NCI-H69 (cell line): ENCODE data around the gene EPM2A.

Experiments
- DNase-seq: peaks from one replicate; lab custom pipeline; 2025; lab: John Stamatoyannopoulos, UW

The EPM2A gene

DNA sequence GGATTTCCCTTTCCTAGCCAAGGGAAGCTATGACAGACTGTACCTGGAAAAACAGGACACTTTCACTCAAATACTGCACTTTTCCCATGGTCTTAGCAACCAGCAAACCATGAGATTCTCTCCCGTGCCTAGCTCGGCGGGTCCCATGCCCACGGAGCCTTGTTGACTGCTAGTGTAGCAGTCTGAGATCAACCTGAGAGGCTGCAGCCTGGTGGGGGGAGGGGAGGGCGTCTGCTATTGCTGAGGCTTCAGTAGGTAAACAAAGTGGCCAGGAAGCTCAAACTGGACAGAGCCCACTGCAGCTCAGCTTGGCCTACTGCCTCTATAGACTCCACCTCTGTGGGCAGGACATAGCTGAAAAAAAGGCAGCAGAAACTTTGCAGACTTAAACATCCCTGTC is 61.8 kb downstream of the EPM2A start:
- no peak for DNase-seq

DNA sequence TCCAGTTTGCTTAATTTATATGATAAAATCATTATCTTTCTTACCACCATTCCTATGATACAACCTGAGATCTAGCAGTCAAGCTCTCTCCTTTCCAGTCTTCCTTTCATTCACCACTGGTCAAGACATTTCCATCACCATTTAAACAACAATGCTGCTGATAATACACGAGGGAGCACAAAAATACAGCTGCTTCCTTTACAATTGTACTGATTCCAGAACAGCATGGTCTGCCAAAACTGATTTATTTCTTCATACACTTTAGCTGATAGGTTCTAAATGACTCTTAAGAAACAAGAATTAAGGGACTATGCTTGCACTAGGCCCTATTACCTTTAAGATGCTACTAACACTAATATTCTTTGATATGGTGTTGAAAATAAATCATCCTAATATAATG is 65.0 kb downstream of the EPM2A start:
- DNase-seq: peak; percentile 11

DNA sequence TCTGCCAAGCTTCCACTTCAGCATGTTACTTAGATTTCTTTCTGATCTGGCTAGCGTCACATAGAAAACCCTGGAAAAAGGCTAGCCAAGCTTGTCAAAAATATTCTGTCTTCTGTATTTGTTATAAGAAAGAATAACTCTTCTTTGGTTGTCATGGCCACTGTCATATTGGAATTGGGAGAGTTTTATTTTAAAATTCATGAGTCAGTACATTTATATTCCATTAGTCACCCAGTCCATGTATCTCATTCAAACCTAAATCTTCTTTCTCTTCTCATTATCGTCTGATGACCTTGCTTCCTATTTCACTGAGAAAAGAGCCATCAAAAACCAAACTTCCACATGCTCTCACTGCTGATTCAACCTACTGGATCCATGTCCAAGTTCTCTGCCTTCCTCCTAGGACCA is 65.7 kb downstream of the EPM2A start:
- no peak for DNase-seq

DNA sequence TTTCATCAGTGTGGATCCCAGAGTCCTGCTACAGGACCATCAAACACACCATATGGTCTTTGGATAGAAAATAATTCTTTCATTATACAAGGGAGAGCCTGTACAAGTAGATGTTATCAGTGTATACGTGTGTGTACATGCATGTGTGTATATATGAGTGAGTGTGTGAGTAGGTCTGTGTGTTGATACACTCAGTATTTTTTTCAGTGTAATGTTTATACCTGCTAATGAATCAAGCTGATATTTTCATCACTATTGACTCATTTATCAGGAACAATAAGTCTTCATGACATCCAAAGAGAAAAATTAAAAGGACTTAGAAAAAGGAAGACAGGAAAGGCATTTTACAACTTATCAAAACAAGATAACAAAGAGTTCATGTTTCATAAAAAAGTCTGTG is 66.5 kb downstream of the EPM2A start:
- no peak for DNase-seq

DNA sequence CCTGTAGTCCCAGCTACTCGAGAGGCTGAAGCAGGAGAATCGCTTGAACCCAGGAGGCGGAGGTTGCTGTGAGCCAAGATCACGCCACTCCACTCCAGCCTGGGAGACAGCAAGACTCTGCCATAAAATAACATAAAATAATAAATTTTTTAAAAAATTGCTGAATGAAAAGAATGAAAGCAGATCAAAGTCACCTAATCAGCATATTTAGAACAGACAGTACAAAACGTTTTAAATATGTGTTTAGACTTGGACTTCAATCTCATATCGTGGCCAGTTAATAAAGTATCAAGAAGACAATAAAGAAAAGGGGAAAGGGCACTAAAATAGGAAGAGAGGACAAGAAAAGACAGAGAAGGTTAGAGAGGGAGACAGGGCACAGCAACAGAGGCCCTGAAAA is 74.6 kb downstream of the EPM2A start:
- no peak for DNase-seq

DNA sequence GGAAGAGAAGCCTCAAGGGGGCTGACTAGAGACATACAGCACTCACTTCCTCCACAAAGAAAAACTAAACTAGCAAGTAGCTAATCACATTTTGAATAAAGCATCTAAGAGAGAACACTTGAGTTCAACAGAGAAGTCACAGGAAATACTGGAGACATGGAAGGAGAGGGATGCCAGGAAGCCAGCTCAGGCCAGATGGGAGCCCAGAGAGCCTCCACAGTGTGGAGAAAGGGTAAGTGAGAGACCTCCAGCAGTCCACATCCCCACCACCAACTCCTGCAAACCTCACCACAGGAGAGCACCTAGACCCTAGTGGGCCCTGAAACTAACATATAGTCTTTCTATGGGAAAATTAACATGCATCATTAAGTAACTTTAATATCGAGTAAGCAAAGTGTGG is 79.2 kb downstream of the EPM2A start:
- no peak for DNase-seq

DNA sequence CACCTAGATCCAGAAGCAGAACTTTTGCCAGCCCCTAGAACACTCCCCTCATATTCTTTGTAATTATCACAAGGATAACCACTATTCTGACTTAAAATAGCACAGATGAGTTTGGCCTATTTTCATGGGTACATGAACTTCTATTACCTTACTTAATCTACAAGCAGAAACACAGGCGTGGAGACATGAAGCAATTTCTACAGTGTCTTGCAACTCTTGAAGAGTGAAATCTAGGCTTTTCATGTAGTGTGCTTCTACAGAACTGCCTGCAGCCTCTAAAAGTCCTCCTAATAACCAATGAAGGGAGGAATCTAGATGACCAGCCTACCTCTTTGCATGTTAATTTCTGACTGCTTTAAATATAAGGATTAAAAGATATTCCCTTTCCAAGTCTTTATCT is 82.7 kb downstream of the EPM2A start:
- no peak for DNase-seq

DNA sequence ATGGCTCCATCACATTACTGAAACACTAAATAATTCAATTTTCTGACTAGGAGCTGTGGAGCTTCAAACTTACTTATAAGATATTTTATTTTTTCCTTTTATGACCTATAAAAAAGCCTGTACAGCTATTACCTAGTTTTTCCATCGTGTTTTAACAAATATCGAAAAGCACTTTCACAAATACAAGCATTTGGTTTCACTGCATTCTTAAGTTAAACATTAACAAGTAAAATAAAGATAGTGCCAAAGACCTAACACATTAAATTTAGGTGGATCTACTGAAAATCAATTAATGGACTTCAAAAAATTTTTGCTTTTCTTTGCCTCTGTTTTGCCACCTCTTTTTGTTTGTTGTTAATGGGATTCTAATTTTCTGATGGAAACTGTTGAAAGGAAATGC is 83.3 kb downstream of the EPM2A start:
- DNase-seq: no peak

DNA sequence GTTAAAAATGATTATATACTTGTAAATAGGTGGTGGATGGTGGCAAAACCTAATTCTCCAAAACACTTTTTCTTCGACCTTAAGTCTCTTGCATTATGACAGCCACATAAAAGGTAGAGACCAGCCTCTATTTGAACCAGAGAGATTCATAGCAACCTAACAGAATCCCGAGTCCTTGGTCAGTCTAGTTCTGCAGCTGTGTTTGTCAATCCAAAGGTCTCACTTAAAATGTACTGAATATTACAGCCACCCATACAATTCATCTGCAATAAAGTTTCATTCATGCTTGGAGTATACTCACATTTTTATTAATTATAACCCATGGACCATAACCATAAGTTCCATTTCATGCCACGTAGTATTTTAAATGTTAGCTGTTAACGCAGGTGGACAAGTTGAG is 87.2 kb downstream of the EPM2A start:
- DNase-seq: no peak

DNA sequence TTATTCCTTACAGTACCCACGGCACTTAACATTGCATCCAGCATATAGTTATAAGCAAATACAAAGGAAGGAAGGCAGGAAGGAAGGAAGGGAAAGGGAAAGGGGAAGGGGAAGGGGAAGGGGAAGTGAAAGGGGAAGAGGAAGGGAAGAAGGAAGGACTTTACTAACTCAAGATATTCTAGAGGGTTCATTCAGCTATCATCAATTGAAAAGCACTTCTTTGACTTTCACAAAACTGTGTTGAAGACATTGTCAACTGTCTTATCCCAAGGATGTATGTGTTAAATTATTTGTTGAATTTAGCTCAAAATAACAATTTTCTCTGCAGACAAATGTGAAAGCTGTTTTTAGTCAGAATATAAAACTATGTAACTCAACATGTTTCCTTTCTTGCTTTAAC is 87.7 kb downstream of the EPM2A start:
- no peak for DNase-seq

DNA sequence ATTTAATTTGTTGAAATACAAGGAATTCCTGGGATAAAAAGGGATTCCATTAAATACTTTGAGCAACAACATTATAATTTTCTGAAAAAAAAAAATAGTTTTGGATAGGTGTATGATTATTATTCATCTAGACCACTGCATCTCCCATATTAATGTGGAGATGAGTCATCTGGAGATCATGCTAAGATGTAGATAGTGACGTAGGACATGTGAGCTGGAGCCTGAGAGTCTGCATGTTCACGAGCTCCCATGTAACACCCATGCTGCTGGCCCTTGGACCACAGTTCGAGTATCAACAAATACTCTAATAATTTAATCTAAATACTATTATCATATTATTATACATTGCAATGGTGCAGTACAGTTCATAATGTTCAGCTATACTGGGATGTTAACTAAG is 91.6 kb downstream of the EPM2A start:
- no peak for DNase-seq

DNA sequence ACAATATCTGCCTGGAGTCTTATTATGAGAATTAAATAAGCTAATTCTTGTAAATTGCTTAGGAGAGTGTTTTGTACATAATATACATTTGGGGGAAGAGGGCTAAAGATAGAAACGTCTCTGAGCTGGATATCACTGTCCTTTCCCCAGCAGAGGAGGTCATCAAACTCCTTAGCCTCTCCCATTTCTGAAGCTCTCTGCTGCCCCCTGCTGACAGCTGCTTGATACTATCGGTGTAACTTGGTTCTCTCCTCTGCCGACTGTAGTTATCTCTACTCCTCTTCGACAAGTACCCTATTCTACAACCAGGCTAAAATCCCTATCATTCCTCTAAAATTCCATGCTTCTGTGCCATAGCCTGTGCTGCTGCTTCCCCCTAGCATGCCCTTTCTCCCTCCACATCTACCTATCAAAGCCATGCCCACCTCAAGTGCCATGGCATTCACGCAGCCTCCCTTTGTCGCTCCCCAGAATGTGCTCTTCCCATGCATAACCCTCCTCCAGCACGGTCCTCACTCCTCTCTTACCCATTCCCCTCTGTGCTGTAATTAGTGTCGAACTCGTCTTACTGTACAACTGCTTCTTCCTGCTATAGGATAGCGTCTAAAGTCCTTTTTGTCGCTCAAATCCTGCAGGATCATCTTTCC is 101.2 kb downstream of the EPM2A start:
- DNase-seq: peak; percentile 88

DNA sequence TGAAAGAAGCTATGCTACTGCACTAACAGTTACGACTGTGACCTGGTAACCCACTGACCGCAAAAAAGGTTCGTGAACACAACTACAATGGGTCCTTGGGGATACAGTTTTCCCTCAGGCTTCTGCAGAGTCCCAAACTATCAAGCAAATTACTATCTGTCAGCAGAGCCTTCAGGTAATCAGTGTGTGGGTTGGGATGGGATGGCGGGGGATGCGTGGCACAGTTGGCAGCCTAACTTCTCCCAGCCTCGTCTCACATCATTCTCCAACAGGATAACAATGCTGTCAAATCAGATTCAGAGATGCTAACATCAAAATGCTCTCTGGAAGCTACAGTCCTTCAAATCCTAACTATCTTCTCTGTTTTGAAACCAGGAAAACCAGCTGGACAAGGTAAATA is 102.3 kb downstream of the EPM2A start:
- peak; percentile 19 for DNase-seq

DNA sequence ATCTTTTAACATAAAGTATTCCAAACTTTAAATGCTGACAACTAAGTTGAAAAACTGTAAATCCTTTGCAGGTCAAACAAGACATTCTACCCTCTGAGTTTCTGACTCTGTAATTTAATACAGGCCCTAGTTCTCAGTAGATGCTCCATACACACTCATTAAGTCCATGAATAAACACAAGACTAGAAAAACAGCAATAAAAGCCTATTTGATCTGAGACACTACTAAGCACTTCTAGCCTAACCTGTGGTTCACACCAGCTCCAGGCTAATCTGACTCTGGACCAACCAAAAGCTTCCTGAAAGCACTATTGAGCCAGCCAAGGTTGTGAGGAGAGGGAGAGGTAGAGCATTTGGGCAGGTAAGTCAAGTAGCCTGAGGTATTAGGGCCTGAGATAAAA is 103.9 kb downstream of the EPM2A start:
- DNase-seq: peak; percentile 85

DNA sequence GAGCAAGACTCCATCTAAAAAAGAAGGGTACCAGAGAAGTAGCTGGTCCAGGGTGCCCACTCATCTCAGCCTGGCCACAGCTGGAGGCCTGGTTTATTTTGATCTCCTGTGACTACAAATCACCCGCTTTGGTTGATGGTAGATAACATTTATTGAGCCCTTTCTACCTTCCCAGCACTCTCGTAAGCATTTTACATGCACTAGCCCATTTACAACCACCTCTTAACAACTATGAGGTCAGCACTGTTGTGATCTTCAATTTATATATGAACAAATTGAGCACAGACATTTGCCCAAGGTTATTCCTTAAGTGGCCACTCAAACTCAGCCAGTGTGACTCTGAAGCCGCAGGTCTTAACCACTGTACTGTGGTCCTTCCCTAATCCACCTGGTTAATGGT is 104.7 kb downstream of the EPM2A start:
- no peak for DNase-seq

DNA sequence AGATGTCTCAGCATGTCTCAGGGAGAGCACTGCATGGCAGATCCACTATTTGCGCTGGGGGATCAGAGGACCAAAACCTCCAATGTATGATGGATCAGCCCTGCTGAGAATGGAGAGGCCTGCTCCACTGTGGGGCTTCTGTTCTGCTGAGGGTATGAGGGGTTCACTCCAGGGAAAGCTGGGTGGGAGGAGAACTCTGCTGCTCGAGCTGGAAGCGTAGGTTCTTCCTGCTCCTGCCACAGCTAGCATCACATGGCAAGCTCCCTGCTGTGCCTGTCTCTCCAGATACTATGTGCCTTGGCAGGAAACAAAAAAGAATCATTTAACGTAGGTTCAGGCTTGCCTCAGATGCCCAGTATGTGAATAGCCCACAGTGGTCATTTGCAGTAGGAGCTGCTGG is 105.8 kb downstream of the EPM2A start:
- DNase-seq: peak; percentile 14

DNA sequence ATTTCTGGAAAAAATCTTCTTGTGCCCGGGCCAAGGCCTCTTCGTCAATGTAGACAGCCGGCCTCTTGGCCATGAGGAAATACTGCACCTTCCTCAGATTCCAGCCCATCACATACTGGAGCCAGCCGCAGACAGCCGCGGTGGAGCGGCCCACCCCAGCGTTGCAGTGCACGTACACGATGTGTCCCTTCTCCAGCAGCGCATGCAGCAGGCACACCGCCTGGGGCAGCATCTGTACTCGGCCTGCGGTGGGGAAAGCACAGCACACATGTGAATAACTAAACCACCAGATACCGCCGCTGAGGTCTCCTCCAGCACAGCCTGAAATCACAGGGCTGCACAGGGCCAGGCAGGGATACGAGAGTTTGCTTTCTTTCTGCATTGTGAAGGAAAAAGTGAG is 107.9 kb downstream of the EPM2A start:
- DNase-seq: no peak

DNA sequence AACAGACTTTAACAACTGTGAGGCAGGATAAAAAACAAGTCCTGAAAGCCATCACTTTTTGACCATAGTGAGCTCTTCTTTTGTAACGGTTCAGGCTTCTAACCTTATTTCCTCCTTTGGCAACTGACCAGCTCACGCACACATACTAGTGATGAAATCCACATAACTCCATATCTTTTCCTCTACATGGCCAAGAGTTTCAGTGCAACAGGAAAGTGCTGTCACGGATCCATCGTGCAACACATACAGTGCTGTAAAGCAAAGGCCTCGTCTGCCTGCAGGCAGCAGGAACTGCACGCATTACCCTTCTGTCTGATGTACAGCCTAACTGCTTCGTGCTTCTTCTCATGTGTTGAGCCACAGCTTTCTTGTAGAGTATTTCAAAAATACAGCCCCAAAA is 108.5 kb downstream of the EPM2A start:
- no peak for DNase-seq

DNA sequence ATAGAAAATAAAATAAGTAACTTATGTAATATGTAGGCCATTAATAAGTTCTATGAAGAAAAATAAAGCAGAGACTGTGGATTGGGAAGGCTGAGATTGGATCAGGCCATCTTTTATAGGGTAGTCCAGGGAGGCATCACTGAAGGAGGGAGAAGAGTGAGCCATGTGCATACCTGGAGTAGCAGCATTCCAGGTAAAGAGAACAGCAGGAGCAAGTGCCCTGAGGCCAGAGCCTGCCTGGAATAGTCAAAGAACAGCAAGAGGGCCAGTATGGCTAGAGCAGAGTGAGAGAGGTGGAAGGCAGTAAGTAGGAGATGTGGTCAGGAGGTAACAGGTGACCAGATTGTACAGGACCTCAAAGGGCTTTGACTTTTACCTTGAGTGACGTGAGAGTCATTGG is 112.1 kb downstream of the EPM2A start:
- no peak for DNase-seq

DNA sequence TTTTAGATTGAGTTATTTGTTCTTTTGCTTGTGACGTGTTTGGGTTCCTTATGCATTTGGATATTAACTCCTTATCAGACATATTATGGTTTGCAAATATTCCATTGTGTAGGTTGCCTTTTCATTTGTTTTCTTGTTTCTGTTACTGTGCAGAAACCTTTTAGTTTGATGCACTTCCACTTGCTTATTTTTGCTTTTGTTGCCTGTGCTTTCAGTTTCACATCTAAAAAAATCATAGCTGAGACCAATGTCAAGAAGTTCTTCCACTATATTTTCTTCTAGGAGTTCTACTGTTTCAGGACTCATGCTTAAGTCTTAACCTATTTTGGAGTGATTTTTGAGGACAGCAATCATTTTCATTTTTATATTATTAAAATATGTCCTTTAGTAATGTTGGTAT is 113.5 kb downstream of the EPM2A start:
- no peak for DNase-seq

DNA sequence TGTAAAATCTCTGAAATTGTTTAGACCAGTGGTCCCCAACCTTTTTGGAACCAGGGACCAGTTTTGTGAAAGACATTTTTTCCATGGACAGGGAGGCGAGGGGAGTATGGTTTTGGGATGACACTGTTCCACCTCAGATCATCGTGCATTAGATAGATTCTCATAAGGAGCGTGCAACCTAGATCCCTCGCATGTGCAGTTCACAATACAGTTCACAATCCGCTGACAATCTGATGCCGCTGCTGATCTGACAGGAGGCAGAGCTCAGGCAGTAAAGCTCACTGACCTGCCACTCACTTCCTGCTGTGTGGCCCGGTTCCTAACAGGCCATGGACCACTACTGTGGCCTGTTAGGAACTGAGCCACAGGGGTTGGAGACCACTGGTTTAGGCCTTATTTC is 115.2 kb downstream of the EPM2A start:
- DNase-seq: no peak

DNA sequence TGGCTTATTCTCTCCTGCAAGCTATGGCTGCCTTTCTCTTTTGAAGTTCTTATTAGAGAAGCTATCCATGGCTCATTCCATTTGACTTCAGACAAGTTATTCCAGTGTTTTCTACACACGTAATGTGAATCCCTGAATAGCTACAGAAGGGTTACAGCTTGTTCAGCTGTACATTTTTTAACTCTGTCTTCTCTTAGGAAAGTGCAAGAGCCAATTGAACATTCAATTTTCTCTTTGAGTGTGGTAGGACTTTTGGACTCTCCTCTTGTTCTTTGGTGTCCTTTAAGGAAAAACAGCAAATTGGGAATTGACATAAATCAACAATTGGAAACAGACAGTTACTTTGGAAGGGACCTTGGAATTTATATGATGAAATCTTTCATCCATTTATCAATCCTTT is 125.8 kb downstream of the EPM2A start:
- DNase-seq: no peak

DNA sequence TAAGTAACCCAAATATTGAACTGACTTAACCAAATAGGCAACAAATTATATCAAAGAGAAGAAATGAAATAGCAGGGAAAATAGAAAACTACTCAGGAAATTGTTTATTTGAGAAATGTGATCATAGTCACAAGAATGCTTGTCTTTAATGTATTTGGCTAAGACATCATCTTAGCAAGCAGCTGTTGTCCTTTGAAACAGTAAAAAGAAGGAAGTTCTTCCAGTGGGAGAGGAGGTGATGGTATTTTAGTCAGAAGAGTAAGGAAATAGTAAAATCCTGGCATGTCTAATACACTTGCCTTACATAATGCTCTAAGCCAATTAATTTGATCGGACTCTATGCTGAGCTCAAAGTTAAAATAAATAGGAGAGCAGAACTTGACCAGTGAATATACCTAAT is 126.5 kb downstream of the EPM2A start:
- no peak for DNase-seq

DNA sequence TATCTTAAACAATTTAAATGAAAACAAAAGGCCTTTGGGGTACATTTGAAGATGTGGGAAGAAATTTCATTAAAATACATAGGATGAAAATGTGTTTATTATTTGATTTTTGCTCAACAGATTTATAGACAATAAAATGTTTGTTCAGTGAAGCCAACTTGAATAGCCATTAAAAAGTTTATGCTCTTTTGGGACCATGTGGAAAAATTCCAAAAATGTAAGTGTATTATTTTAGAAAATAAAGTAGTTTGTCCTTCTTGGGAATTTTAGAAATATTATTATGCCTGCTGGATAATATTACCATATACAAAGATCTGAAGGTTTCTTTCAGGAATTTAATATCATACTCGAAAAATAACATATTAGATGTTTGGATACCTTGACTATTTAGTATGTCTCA is 131.3 kb downstream of the EPM2A start:
- DNase-seq: no peak

DNA sequence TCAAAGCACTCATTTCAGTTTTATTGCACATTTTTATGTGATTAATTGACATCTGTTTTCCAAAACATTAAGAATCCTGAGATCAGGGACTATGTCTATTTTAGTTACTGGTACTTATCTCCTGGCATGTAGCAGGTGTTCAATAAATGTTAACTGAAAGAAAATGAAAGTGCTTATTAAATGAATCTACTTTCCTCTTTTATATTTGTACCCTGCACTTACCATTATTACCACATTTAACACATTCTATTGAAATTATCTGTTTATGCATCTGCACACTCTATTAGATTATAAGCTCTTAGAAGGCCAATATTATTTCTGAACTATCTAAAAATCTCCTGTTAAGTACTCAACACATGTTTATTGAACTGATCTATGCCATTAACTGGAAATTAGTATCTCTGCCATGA is 131.9 kb downstream of the EPM2A start:
- DNase-seq: peak; percentile 18
